Fibroblast of lung (primary cell): ENCODE results near the gene FOXC1.

ENCODE experiments used
- CTCF ChIP-seq, 2 donors: IDR thresholded peaks in 1 of 2; conservative IDR thresholded peaks in 1 of 2; 1 replicate in 1 of 2; 2 replicates in 1 of 2; pipeline ENCODE4 v1.5.1; 2011 to 2012; ENCODE audit warnings: low read length in 2 of 2, control low read depth in 1 of 2, inconsistent platforms in 1 of 2, low read depth in 1 of 2, mild to moderate bottlenecking in 1 of 2
- EZH2 ChIP-seq: IDR thresholded peaks from 2 replicates; pipeline ENCODE4 v1.5.1; 2012; ENCODE audit warnings: low read length, control low read depth, mild to moderate bottlenecking; ENCODE audit errors: missing control alignments

- TF ChIP-seq CTCF (conservative IDR thresholded peaks at IDR 0.05 in 1 of 2, IDR thresholded peaks at IDR 0.05 in 1 of 2; ENCODE audit: low read depth in 1 of 2, low read length in 2 of 2) (no peak), EZH2 (no peak)
These were observed 6.0 kb upstream of the FOXC1 start for GRCh38 chr6:1603708-1604107.
